Spleen (tissue), 11 donors: ENCODE data around the gene E4F1. TPM values are rescaled to one million over a fixed set of nuclear protein-coding genes. Genes with fewer than 3 reads are reported as not detected.
A peak's percentile ranks its signal among the peaks of the same experiment; 100 is the strongest.

Source experiments
- DNase-seq: peaks from one replicate; pipeline ENCODE4 v3.0.0-alpha.2; 2020
- H3K27ac ChIP-seq, 8 donors: fragments of 200-600 bp; sonication (generic) in 7 of 8; 1 replicate in 4 of 8; 2 replicates in 4 of 8; pipeline versions ENCODE4 v1.5.0 to v1.8.0; 2016 to 2021; ENCODE audit warnings: inconsistent platforms in 4 of 8, mild to moderate bottlenecking in 4 of 8, moderate library complexity in 1 of 8
- H3K27me3 ChIP-seq, 7 donors: fragments of 200-600 bp; sonication (generic) in 6 of 7; replicated peaks in 1 of 7; 1 replicate in 4 of 7; 2 replicates in 3 of 7; pipeline versions ENCODE4 v1.5.0 to v1.8.0; 2016 to 2021; ENCODE audit warnings: inconsistent platforms in 3 of 7, mild to moderate bottlenecking in 1 of 7
- H3K36me3 ChIP-seq, 6 donors: fragments of 200-600 bp; sonication (generic) in 5 of 6; 1 replicate in 4 of 6; 2 replicates in 2 of 6; pipeline versions ENCODE4 v1.5.0 to v1.8.0; 2016 to 2021; ENCODE audit warnings: inconsistent platforms in 2 of 6
- H3K4me1 ChIP-seq, 6 donors: fragments of 200-600 bp; sonication (generic) in 5 of 6; 1 replicate in 3 of 6; 2 replicates in 3 of 6; pipeline versions ENCODE4 v1.5.0 to v1.8.0; 2016 to 2021; ENCODE audit warnings: inconsistent platforms in 3 of 6
- H3K4me3 ChIP-seq, 8 donors: fragments of 200-600 bp; sonication (generic) in 7 of 8; 1 replicate in 4 of 8; 2 replicates in 4 of 8; pipeline versions ENCODE4 v1.5.0 to v1.8.0; 2016 to 2021; ENCODE audit warnings: inconsistent platforms in 4 of 8, mild to moderate bottlenecking in 4 of 8, moderate library complexity in 2 of 8
- H3K9me3 ChIP-seq, 8 donors: fragments of 200-600 bp; sonication (generic) in 7 of 8; 1 replicate in 4 of 8; 2 replicates in 4 of 8; pipeline versions ENCODE4 v1.5.0 to v1.8.0; 2016 to 2021; ENCODE audit warnings: inconsistent platforms in 4 of 8
- CTCF ChIP-seq, 11 experiments: fragments of 200-600 bp in 7 of 11; fragments of 450-650 bp in 4 of 11; sonication (generic) in 4 of 11; IDR thresholded peaks in 8 of 11; conservative IDR thresholded peaks in 3 of 11; 1 replicate in 7 of 11; 2 replicates in 4 of 11; pipeline versions ENCODE4 v1.4.0 to v1.8.0; 2016 to 2021; ENCODE audit warnings: antibody characterized with exemption in 11 of 11, inconsistent platforms in 4 of 11, mild to moderate bottlenecking in 1 of 11
- POLR2A ChIP-seq, 3 donors: fragments of 450-650 bp; IDR thresholded peaks; one replicate each; pipeline ENCODE4 v1.5.1; 2017; ENCODE audit warnings: antibody characterized with exemption in 3 of 3, mild to moderate bottlenecking in 1 of 3
- POLR2AphosphoS5 ChIP-seq, 3 donors: sonication (generic); formaldehyde crosslinking; IDR thresholded peaks; one replicate each; pipeline ENCODE4 v1.5.1; 2017; ENCODE audit warnings: antibody characterized with exemption in 3 of 3
- WGBS, 5 donors: extraction: QIAGEN DNeasy Blood & Tissue Kit in 3 of 5; methylation state at CpG; one replicate each; pipeline versions ENCODE4 v1.1.5 to v1.1.7; 2013 to 2018; 5-methylcytosine and 5-hydroxymethylcytosine counted together
- intact Hi-C: fragments of 100-400 bp; cut with DNase I; formaldehyde crosslinking; loops from one replicate; pipeline ENCODE4 v1.15.0; 2023; ENCODE audit warnings: low total_unique reads
- polyA plus RNA-seq, 3 donors: library from polyadenylated mRNA; stranded (reverse); fragments of 200-250 nt; gene quantifications; one replicate each; pipeline ENCODE4 v1.2.1, GENCODE V29; 2013
- total RNA-seq, 7 donors: library from RNA; depleted of rRNA in 3 of 7; stranded (reverse); fragments of >200 nt in 3 of 7; fragmentation: NEBNext Ultra II Directional in 4 of 7; extraction: Animal tissue kit (Norgen Biotek cat#: 25700) in 4 of 7; gene quantifications; one replicate each; pipeline versions ENCODE4 v1.1.0 to v1.2.1, GENCODE V29; 2016 to 2021
- donor health status: healthy with polysubstance abuse.
- donor health status: DM: no; HTN: no; CAD: no; lungs with moderate emphysema.
- donor health status: DM: no; HTN: no; CAD: no.
- donor health status: Bipolar disorder and iron deficiency.
- donor health status: healthy.
- donor health status: DM: no; HTN: no; CAD: no.
- donor health status: DM: yes; HTN: yes; CAD: no.

The E4F1 gene
- total and polyA plus RNA-seq, 10 donors, result 20.8 to 41.4 (median 29.1) TPM

- no peak for TF ChIP-seq CTCF (IDR thresholded peaks at IDR 0.05 in 8 of 11, conservative IDR thresholded peaks at IDR 0.05 in 3 of 11)
- no peaks in the 10 kb centered on the region for H3K9me3 ChIP-seq
- 0 to 1% (median 1%) methylated on average over 3 to 129 of the region's 129 CpGs for WGBS, 5 donors
- no peak for DNase-seq
- H3K27me3 ChIP-seq, result peaks cover 9 to 67% (median 43%) of the 10 kb centered on the region in 7 donors
- intact Hi-C loops, result no loop called here
- H3K27ac ChIP-seq, result no peak within 1 kb of the TSS
- no peaks in the 10 kb centered on the region for H3K36me3 ChIP-seq
- H3K4me3 ChIP-seq, result peak within 1 kb of the TSS in 6 of 8 donors; percentile 5 to 70 (median 41)
- H3K4me1 ChIP-seq, result peaks cover 9 to 22% (median 17%) of the 10 kb centered on the region in 6 donors
Observed at GRCh38 chr16:2196162-2196980, 27.0 kb upstream of the E4F1 start, which contains the start of gene CASKIN1. Gene CASKIN1, minus strand, starts transcription at chr16:2196605. Its CDS starts 173 bp downstream, at chr16:2196432.

DNA sequence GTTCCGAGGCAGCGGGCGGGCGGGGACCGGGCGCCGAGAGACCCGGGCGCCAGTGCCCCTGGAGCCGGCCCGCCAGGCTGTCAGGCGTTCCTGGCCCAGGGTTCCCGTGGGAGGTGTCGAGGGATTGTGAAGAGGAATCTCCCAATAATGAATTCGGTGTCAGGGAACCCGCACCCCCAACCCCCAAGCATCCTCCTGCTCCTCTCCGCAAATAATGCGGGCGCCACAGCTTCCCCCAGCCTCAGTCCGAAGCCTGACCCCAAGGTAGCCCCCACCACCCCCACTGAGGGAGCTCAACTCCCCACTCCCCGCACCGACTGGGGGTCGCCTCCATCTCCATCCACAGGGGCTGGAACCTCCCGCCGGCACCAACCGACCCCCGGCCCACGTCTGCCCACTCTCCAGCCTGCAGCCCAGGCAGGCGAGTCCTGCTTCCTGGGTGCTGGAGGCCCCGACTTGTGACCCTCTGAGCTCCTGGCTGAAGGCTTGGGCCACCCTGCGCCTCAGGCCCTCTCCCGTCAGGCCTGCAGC, 26.3 kb upstream of the E4F1 start:
- no peak overlapping the region for H3K27ac ChIP-seq
- intact Hi-C loops, result no loop called here
- no peaks in the 10 kb centered on the region for H3K36me3 ChIP-seq
- DNase-seq, result no peak
- H3K4me1 ChIP-seq, result peaks cover 9 to 22% (median 17%) of the 10 kb centered on the region in 6 donors
- WGBS, 5 donors, result 11 to 44% (median 25%) methylated on average over 13 to 32 of the region's 32 CpGs
- peaks cover 9 to 67% (median 43%) of the 10 kb centered on the region in 7 donors for H3K27me3 ChIP-seq
- H3K4me3 ChIP-seq, result peak overlapping the region in 5 of 8 donors; percentile 9 to 70 (median 23)
- no peaks in the 10 kb centered on the region for H3K9me3 ChIP-seq
- TF ChIP-seq POLR2A (IDR thresholded peaks at IDR 0.05), result no peak
- no peak for TF ChIP-seq POLR2AphosphoS5 (IDR thresholded peaks at IDR 0.05)
- no peak for TF ChIP-seq CTCF (IDR thresholded peaks at IDR 0.05 in 8 of 11, conservative IDR thresholded peaks at IDR 0.05 in 3 of 11)

DNA sequence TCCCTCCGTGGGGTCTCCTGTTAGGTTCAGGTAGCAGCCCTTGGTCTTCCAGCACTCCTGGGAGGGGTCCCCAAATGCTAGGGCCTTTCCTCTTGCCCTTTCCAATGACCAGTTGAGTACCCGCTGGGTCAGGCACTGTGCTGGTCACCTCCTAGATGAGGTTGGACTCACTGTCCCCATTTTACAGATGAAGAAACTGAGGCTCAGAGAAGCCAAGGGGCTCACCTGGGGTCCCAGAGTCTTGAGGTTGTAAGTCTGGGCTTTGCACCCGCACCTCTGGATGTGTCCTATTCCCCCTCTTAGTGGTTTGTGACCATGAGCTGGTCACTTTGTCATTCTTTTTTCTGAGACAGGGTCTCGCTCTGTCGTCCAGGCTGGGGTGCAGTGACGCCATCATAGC, 25.6 kb upstream of the E4F1 start:
- Histone ChIP-seq H3K4me3 (no peak overlapping the region), H3K4me1 (peaks cover 9 to 22% (median 17%) of the 10 kb centered on the region in 6 donors), H3K9me3 (no peaks in the 10 kb centered on the region), H3K27ac (no peak overlapping the region), H3K36me3 (no peaks in the 10 kb centered on the region), H3K27me3 (peaks cover 9 to 67% (median 43%) of the 10 kb centered on the region in 7 donors)
- TF ChIP-seq POLR2A (IDR thresholded peaks at IDR 0.05), result no peak
- TF ChIP-seq CTCF (IDR thresholded peaks at IDR 0.05 in 8 of 11, conservative IDR thresholded peaks at IDR 0.05 in 3 of 11), result no peak
- TF ChIP-seq POLR2AphosphoS5 (IDR thresholded peaks at IDR 0.05), result no peak
- no peak for DNase-seq
- intact Hi-C loops, result no loop called here
- WGBS, 5 donors, result 66 to 88% (median 82%) methylated on average over 5 to 6 of the region's 6 CpGs

- no peak overlapping the region for H3K27ac ChIP-seq
- H3K36me3 ChIP-seq, result no peaks in the 10 kb centered on the region
- peaks cover 9 to 22% (median 17%) of the 10 kb centered on the region in 6 donors for H3K4me1 ChIP-seq
- H3K9me3 ChIP-seq, result no peaks in the 10 kb centered on the region
- intact Hi-C loops, result no loop called here
- no peak overlapping the region for H3K4me3 ChIP-seq
- WGBS, 5 donors, result 58 to 74% (median 69%) methylated on average over 4 of the region's 4 CpGs
- no peak for DNase-seq
- peaks cover 9 to 67% (median 43%) of the 10 kb centered on the region in 7 donors for H3K27me3 ChIP-seq
- TF ChIP-seq CTCF (IDR thresholded peaks at IDR 0.05 in 8 of 11, conservative IDR thresholded peaks at IDR 0.05 in 3 of 11) (no peak), POLR2A (IDR thresholded peaks at IDR 0.05) (no peak), POLR2AphosphoS5 (IDR thresholded peaks at IDR 0.05) (no peak)
Observed at GRCh38 chr16:2198283-2198682, 25.1 kb upstream of the E4F1 start.
